Ishikawa (cell line): Measurements from ENCODE around the gene MOB3B.

ENCODE experiments used
- CEBPB ChIP-seq: IDR thresholded peaks from 2 replicates; pipeline ENCODE4 v1.6.1; 2012
- CREB1 ChIP-seq: IDR thresholded peaks from 2 replicates; pipeline ENCODE4 v1.6.1; 2012; ENCODE audit warnings: low read depth
- EGR1 ChIP-seq: IDR thresholded peaks from 2 replicates; pipeline ENCODE4 v1.6.1; 2012
- EP300 ChIP-seq: IDR thresholded peaks from 2 replicates; pipeline ENCODE4 v1.6.1; 2012; ENCODE audit warnings: borderline replicate concordance
- FOXM1 ChIP-seq: IDR thresholded peaks from 2 replicates; pipeline ENCODE4 v1.6.1; 2012; ENCODE audit warnings: low read depth, borderline replicate concordance
- MAX ChIP-seq: IDR thresholded peaks from 2 replicates; pipeline ENCODE4 v1.6.1; 2012
- NFIC ChIP-seq: IDR thresholded peaks from 2 replicates; pipeline ENCODE4 v1.6.1; 2012
- RAD21 ChIP-seq: IDR thresholded peaks from 2 replicates; pipeline ENCODE4 v1.6.1; 2012; ENCODE audit warnings: low read depth
- REST ChIP-seq: IDR thresholded peaks from 2 replicates; pipeline ENCODE4 v1.6.1; 2012; ENCODE audit warnings: low read depth, mild to moderate bottlenecking
- TAF1 ChIP-seq: IDR thresholded peaks from 2 replicates; pipeline ENCODE4 v1.6.1; 2012; ENCODE audit warnings: low read depth, mild to moderate bottlenecking
- TCF12 ChIP-seq: IDR thresholded peaks from 2 replicates; pipeline ENCODE4 v1.6.1; 2012; ENCODE audit warnings: low read depth
- TEAD4 ChIP-seq: IDR thresholded peaks from 2 replicates; pipeline ENCODE4 v1.6.1; 2012
- USF1 ChIP-seq: IDR thresholded peaks from 2 replicates; pipeline ENCODE4 v1.6.1; 2012
- YY1 ChIP-seq: IDR thresholded peaks from 2 replicates; pipeline ENCODE4 v1.6.1; 2012; ENCODE audit warnings: low read depth
- ZBTB7A ChIP-seq: IDR thresholded peaks from 2 replicates; pipeline ENCODE4 v1.6.1; 2012; ENCODE audit warnings: low read depth

MOB3B gene

GRCh38 chr9:27487927-27488326 lies 41.7 kb downstream of the MOB3B start:
- TF ChIP-seq MAX (no peak), USF1 (peak; percentile 30; the same call in 1 of the 2 replicates)

GRCh38 chr9:27487128-27487640 lies 42.4 kb downstream of the MOB3B start:
- TF ChIP-seq TCF12: no peak
- TF ChIP-seq EGR1: no peak
- no peak for TF ChIP-seq NFIC
- TF ChIP-seq FOXM1: no peak
- TF ChIP-seq EP300: no peak
- TF ChIP-seq ZBTB7A: no peak
- no peak for TF ChIP-seq TAF1
- TF ChIP-seq RAD21: no peak
- TF ChIP-seq REST: no peak
- TF ChIP-seq MAX: no peak
- TF ChIP-seq YY1: no peak
- TF ChIP-seq CREB1: no peak
- no peak for TF ChIP-seq CEBPB
- TF ChIP-seq TEAD4: no peak
- no peak for TF ChIP-seq USF1

GRCh38 chr9:27485158-27485557 lies 44.5 kb downstream of the MOB3B start:
- TF ChIP-seq REST (no peak), CREB1 (no peak), YY1 (no peak), EGR1 (no peak), TCF12 (no peak), TEAD4 (no peak), ZBTB7A (no peak)

- TF ChIP-seq EP300 (no peak), REST (no peak), CEBPB (no peak), USF1 (no peak), TEAD4 (no peak)
Observed at GRCh38 chr9:27483576-27483975, 46.0 kb downstream of the MOB3B start.

- TF ChIP-seq ZBTB7A (no peak), TAF1 (no peak), CEBPB (no peak), CREB1 (no peak), REST (no peak), TCF12 (no peak)
Observed at GRCh38 chr9:27482709-27483108, 46.9 kb downstream of the MOB3B start.
